HG02642 (cell line): ENCODE measurements around the gene LIMD2.
"Not testable (repeated sequence)": the region's sequence is repeated elsewhere in the genome, so short reads cannot be mapped to it uniquely, and the experiment has no call there.

ENCODE experiments used
- ATAC-seq: cut with Tn5 transposase; IDR thresholded peaks from one replicate; pipeline ENCODE4 v1.9.1; 2021; ENCODE audit warnings: mild to moderate bottlenecking; ENCODE audit not compliant: unreplicated experiment, poor library complexity

Gene LIMD2

GRCh38 chr17:63699638-63700527 is at the start of gene LIMD2:
TSS of gene LIMD2 (minus strand) at chr17:63700125. CDS start at chr17:63699298, 827 bp downstream.
- peak; percentile 20 for ATAC-seq

GRCh38 chr17:63741408-63742173 is 41.7 kb upstream of the LIMD2 start, which contains the start of gene STRADA:
TSS of gene STRADA (minus strand) at chr17:63741799. CDS start at chr17:63728369, 13,430 bp downstream.
- ATAC-seq = peak; percentile 88

GRCh38 chr17:63741143-63741407 is 41.1 kb upstream of the LIMD2 start:
- ATAC-seq = peak; percentile 7

- ATAC-seq = no peak
Observed at GRCh38 chr17:63740464-63741142, 40.7 kb upstream of the LIMD2 start.

GRCh38 chr17:63735691-63736090 is 35.8 kb upstream of the LIMD2 start:
- no peak for ATAC-seq

GRCh38 chr17:63722403-63722802 is 22.5 kb upstream of the LIMD2 start:
- ATAC-seq = no peak

GRCh38 chr17:63720194-63720593 is 20.3 kb upstream of the LIMD2 start:
- ATAC-seq = not testable (repeated sequence)

DNA sequence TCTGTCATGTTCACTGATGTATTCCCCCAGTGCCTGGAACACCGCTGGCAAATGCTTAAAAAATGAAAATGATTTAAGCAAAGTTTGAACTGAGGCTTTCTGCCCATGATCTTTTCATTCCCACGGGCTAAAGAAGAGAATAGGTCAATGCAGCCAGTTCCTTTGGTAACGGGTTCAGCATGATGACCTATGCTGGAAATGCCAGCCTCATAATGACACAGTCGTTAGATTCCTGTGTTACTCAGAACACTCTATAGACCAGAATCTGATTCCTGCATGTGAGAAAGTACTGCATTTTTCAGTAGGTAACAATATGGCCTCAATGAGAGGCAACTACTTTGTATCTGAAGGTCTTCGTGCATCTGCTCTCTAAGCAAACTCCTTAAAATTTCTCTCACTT is 19.1 kb upstream of the LIMD2 start:
- no peak for ATAC-seq

DNA sequence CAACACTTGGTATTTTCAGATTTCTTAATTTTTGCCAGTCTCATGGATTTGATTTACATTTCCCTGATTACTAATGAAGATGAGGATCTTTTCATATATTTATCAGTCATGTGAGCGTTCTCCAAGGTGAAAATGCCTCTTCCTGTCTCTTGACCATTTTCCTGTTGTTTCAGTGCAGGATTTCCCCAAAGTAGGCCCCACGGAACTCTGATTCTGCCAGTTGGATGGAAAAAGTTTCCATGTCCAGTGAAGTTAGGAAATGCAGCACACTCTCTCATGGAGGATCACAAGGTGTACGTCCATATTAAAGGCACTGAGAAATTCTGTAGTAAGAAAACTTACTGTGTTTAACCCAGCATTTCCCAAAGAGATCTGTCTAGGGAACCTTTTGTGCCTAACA is 16.5 kb upstream of the LIMD2 start:
- no peak for ATAC-seq

DNA sequence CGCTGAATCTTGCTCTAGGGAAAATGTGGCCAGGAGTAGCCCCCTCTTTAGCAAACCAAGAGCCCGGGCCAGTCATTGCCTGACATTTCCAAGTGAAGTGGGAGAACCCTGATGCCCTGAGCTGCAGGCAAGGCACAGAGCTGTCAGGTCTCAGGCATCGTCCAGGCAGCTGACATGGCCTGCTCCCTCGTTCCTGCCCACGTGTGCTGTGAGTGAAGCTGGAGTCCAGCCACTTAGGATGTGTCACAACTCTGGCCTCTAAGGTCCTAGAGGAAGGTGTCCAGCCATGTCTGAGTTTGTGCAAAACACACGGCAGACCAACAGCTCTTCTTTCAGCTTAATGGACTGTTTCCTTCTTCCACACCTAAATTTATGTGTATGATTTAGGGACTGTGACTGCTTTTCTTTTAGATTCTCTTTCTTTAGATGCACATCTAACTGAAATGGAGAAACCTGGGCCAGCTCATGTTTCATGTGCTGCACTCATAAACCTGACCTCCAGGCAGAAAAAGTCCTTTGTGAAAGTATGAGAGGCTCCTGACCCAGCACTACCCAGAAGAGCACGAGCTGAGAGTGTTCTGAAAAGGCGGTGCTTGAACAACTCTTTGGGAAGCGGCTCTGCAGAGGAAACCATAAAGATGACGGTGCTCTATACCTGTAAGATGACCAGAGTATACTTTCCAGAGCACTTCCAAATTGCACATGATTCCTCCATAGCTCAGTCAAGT is 14.8 kb upstream of the LIMD2 start:
- no peak for ATAC-seq

GRCh38 chr17:63709110-63709509 is 9.2 kb upstream of the LIMD2 start:
- no peak for ATAC-seq

GRCh38 chr17:63707151-63707550 is 7.2 kb upstream of the LIMD2 start:
- no peak for ATAC-seq

GRCh38 chr17:63706336-63707082 is 6.6 kb upstream of the LIMD2 start:
- ATAC-seq = no peak

DNA sequence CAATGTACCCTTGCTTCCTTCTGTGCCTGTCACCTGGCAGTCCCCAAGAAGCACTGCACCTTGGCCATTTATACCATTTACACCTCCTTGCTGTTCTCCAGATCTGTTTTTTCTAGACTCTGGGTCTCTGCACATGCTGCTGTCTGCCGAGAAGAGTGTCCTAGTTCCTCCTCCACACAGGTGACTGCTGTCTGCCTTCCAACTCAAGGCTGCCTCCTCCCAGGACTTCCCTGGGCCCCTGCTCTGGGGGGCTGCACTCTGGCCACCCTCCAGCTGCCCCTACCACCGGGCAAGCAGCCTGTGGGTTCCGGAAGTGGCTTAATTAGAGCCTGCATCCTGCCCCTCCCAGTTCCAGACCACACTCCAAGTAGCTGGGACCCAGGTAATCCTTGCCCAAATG is 5.7 kb upstream of the LIMD2 start:
- ATAC-seq = no peak

DNA sequence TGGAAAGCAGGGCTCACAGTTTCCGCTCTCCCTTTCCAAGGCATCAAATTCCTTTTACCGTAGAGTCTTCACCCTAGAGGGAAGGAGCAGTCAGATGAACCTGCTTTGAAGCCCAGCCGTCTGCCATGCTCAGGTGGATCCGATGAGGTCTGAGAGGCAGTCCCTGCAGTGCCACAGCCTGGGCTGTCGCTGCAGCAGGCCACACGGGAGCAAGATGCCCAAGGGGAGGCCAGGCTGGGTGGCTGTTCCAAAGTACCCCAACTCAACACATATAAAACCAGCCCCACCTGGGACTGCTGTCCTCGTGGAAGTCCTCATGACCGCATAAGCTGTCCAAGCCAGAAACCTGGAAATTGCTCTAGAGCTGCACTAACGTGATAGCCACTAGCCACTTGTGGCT is 4.9 kb upstream of the LIMD2 start:
- no peak for ATAC-seq

DNA sequence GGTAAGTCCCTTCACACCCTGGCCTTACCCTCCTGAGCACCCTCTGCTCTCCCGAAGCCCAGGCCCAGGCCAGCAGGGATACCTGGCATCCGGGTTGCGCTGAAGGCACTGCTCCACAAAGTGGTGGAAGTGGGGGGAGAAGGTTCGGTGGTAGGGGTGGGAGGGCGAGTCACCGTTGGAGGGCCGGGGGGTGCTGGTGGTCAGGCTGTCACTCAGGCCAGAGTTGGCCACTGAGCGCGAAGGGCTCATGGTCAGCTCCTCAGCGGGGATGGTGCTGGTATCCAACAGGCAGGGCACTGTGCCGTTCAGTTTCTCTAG is 4.3 kb upstream of the LIMD2 start:
- ATAC-seq = no peak

DNA sequence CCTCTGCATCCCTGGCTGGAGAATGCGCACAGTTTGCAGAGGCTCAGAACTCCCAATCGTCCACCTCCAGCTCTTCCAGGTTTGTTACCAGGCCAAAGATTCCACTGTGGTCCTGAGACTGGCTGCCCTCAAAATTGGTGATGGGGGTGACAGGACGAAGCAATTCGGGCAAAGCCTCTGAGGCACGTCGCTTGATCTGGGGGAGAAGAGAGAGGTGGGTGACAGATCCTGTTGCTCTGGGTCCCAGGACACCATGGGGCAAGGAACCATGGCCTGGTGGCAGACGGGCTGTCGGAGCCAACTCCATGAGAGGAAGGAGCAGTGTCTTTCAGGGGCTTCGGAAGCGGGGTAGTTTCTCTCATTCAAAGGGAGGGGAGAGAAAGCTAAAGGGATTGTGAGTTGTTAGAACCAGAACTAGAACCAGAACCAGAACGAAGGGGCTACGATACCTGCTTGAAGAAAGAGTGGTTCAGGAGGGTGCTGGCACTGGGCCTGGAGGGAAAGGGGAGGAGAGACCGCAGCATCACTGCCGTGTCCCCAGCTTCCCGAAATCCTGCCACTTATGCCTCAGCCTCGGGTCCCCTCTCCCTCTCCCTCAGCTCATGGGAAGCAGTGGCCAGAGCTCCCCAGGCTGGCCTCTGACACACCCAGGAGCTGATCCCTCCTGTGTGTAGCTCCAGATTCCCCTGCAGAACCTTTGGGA is 3.8 kb upstream of the LIMD2 start:
- ATAC-seq = no peak

DNA sequence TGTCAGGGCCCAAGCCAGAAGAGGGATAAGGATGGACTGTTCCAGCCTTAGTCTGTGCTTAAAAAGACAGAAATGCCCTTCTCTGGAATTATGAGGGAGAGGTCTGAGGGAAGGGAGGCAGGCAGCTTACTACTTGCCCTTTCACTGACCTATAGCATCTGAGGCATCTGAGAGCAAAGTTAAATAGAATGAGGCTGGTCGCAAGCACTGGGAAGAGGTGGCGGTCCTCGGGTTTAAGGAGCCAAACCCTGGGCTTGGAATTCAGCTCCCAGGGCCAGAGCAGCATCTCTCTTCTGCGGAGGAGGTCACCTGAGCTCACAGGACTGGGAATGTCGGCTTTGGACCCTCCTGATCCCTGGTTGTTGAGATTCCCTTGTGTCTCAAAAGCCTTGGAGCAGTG is 3.1 kb upstream of the LIMD2 start:
- ATAC-seq = no peak

DNA sequence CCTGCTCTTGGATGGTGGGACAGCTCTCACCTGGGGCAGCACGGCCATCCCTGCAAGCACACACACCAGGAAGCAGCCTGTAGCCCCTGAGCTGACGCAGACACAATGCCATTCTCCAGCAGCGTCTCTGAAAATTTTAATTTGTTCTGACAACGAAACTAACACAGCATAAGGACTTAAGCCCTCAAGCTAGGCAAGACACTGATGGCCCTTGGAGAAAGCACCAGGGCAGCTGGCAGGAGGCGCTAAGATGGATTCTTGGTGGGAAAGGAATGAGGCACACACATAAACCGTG is 2.7 kb upstream of the LIMD2 start:
- ATAC-seq = no peak
